Nephron progenitor cell (in vitro differentiated cells): ENCODE measurements around the gene MYLK4.

Source experiments
- DNase-seq: peaks from one replicate; pipeline ENCODE4 v3.0.0; 2021
- H3K27ac Mint-ChIP-seq: 2 replicates; pipeline ENCODE4 v1.8.0; 2021; ENCODE audit warnings: mild to moderate bottlenecking, moderate library complexity, mixed read lengths
- H3K27me3 Mint-ChIP-seq: 2 replicates; pipeline ENCODE4 v1.8.0; 2021; ENCODE audit warnings: mild to moderate bottlenecking, low read depth, mixed read lengths; ENCODE audit not compliant: poor library complexity
- H3K36me3 Mint-ChIP-seq: 2 replicates; pipeline ENCODE4 v1.8.0; 2021; ENCODE audit warnings: low read depth, mixed read lengths
- H3K4me1 Mint-ChIP-seq: 2 replicates; pipeline ENCODE4 v1.8.0; 2021; ENCODE audit warnings: mixed read lengths
- H3K4me3 Mint-ChIP-seq: 2 replicates; pipeline ENCODE4 v1.8.0; 2021; ENCODE audit warnings: mild to moderate bottlenecking, moderate library complexity, mixed read lengths
- H3K9me3 Mint-ChIP-seq: 2 replicates; pipeline ENCODE4 v1.8.0; 2021; ENCODE audit warnings: mild to moderate bottlenecking, moderate library complexity, mixed read lengths
- CTCF ChIP-seq: fragments of 200-600 bp; sonication (generic); IDR thresholded peaks from 2 replicates; pipeline ENCODE4 v1.5.0; 2021; ENCODE audit warnings: antibody characterized with exemption

Gene MYLK4

GRCh38 chr6:2750832-2751231, at the start of gene MYLK4:
TSS of gene MYLK4 (minus strand) at chr6:2750922. CDS start at chr6:2749294, 1,628 bp downstream.
- H3K4me3 Mint-ChIP-seq, result no peak within 1 kb of the TSS
- no peaks in the 10 kb centered on the region for H3K36me3 Mint-ChIP-seq
- no peak within 1 kb of the TSS for H3K27ac Mint-ChIP-seq
- H3K4me1 Mint-ChIP-seq, result peaks cover 51% of the 10 kb centered on the region
- no peak for DNase-seq
- H3K27me3 Mint-ChIP-seq, result peaks cover 4% of the 10 kb centered on the region
- no peak for TF ChIP-seq CTCF
- H3K9me3 Mint-ChIP-seq, result no peaks in the 10 kb centered on the region

DNA sequence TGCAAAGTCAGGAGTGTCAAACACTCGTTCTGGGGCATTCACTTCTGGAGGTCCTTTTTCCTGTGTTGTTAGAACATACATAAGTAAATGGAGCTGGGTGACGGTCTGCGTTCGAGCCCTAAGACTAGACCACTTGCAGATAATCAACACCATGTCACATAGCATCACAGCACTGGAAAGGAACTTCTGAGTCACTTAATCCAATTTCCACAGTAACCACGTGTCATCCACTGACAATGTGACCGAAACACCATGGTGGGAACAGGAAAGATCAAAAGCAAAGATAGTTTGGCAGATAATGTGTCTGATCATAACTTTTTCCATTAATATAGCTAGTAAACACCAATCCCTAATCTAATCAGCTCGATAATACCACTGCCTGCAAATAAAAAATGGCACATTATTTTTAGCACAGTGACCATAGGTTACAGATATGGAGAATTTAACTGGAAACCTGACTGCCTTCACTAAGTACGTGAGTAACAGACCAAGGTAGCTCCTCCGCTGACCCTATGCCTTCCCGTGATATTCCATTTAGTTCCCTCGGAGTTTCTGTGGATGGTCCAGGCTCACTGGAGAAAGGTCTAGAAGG, 49.3 kb upstream of the MYLK4 start:
- Mint-ChIP-seq H3K9me3 (no peaks in the 10 kb centered on the region), H3K27me3 (no peaks in the 10 kb centered on the region), H3K27ac (no peak overlapping the region), H3K36me3 (peaks cover 8% of the 10 kb centered on the region), H3K4me1 (peaks cover 39% of the 10 kb centered on the region), H3K4me3 (no peak overlapping the region)
- no peak for TF ChIP-seq CTCF
- no peak for DNase-seq

DNA sequence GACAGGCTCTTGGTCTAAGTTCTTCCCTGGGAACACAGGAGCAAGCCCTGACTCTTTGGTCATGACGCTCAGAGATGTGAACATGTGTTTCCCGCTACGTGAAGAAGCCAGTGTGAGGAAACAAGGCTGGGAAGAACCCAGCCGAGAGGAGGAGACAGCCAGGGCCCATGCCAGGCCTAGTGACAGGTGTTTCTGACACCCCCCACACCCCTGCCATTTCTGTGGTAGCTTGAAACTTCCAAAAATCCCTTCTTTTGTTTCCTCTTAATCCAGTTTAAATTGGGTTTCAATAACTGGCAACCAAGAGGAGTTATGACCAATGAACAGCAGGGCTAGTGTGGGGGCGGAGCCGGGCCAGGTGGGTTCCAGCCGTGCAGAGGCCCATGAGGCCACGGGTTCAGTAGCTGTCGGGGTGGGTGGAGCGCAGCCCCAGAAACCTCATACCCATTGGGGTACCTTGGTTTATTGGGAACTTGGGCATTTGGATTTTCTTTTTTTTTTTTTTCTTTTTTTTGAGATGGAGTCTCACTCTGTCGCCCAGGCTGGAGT, 47.9 kb upstream of the MYLK4 start:
- no peaks in the 10 kb centered on the region for H3K27me3 Mint-ChIP-seq
- H3K4me3 Mint-ChIP-seq, result no peak overlapping the region
- H3K36me3 Mint-ChIP-seq, result peaks cover 8% of the 10 kb centered on the region
- H3K27ac Mint-ChIP-seq, result no peak overlapping the region
- TF ChIP-seq CTCF, result no peak
- DNase-seq, result no peak
- H3K9me3 Mint-ChIP-seq, result no peaks in the 10 kb centered on the region
- peaks cover 42% of the 10 kb centered on the region for H3K4me1 Mint-ChIP-seq

DNA sequence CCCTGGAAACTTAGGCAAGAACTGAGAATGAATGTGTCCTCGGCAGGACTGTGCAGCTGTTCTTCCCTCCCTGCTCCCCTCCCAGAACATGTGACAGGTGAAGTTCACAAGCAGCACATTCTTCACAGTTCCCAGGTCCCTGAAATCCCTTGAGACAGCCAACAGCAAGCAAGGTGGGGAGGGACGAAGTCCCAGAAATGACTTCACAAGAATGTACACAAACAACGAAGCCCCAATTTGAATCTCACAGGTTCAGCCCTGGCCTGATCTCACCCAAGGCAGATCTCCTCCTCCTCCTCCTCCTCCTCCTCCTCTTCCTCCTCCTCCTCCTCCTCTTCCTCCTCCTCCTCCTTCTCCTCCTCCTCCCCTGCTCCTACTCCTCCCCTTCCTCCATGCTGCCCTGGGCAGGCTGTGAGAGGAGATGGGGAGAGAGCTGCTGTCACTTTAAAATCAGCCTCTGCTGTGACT, 46.9 kb upstream of the MYLK4 start:
- H3K4me3 Mint-ChIP-seq, result peak overlapping the region; percentile 18
- H3K4me1 Mint-ChIP-seq, result peaks cover 51% of the 10 kb centered on the region
- DNase-seq, result no peak
- H3K36me3 Mint-ChIP-seq, result peaks cover 8% of the 10 kb centered on the region
- H3K27ac Mint-ChIP-seq, result peak overlapping the region; percentile 83
- no peak for TF ChIP-seq CTCF
- no peaks in the 10 kb centered on the region for H3K27me3 Mint-ChIP-seq
- no peaks in the 10 kb centered on the region for H3K9me3 Mint-ChIP-seq

GRCh38 chr6:2796861-2797260, 46.1 kb upstream of the MYLK4 start:
- H3K27ac Mint-ChIP-seq, result peak overlapping the region; percentile 32
- H3K4me3 Mint-ChIP-seq, result no peak overlapping the region
- peaks cover 8% of the 10 kb centered on the region for H3K36me3 Mint-ChIP-seq
- no peak for TF ChIP-seq CTCF
- H3K9me3 Mint-ChIP-seq, result no peaks in the 10 kb centered on the region
- no peaks in the 10 kb centered on the region for H3K27me3 Mint-ChIP-seq
- DNase-seq, result no peak
- peaks cover 53% of the 10 kb centered on the region for H3K4me1 Mint-ChIP-seq

DNA sequence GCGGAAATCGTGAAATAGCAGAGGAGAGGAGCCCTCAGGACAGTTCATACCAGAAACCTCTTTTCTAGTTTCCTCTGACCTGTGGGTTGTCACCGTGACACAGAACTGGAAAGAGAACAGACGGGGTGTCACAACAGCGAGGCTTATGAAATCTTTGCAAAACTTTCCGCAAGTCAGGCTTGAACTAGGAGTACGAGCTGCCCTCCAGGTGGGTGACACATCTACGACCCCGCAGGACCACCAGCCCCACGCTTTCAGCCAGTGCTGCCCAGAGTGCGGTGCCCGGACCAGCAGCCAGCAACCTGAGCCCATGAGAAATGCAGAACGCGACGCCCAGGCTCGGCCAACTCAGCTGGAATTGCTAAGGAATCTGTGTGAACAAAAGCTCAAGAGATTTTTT, 45.2 kb upstream of the MYLK4 start:
- no peak for TF ChIP-seq CTCF
- DNase-seq, result no peak
- H3K4me1 Mint-ChIP-seq, result peaks cover 61% of the 10 kb centered on the region
- no peak overlapping the region for H3K4me3 Mint-ChIP-seq
- no peaks in the 10 kb centered on the region for H3K27me3 Mint-ChIP-seq
- H3K36me3 Mint-ChIP-seq, result peaks cover 8% of the 10 kb centered on the region
- no peaks in the 10 kb centered on the region for H3K9me3 Mint-ChIP-seq
- H3K27ac Mint-ChIP-seq, result no peak overlapping the region
